GM18499 (cell line): Measurements from ENCODE around the gene GPRC5C.

ENCODE experiments used
- ATAC-seq: cut with Tn5 transposase; IDR thresholded peaks from one replicate; pipeline ENCODE4 v1.9.1; 2021; ENCODE audit warnings: moderate number of reproducible peaks; ENCODE audit not compliant: insufficient read depth, unreplicated experiment

GPRC5C gene

GRCh38 chr17:74430706-74431567 is 951 bp upstream of the GPRC5C start:
- no peak for ATAC-seq

- ATAC-seq: no peak
Observed at GRCh38 chr17:74432424-74432690, 469 bp downstream of the GPRC5C start.

GRCh38 chr17:74432766-74433391 is 991 bp downstream of the GPRC5C start:
- ATAC-seq: no peak

GRCh38 chr17:74433421-74434121 is 1.7 kb downstream of the GPRC5C start:
- ATAC-seq: no peak

- no peak for ATAC-seq
Observed at GRCh38 chr17:74435775-74436359, 4.0 kb downstream of the GPRC5C start.

GRCh38 chr17:74437702-74438101 is 5.8 kb downstream of the GPRC5C start:
- no peak for ATAC-seq

GRCh38 chr17:74439691-74440567 is 8.0 kb downstream of the GPRC5C start:
- no peak for ATAC-seq

GRCh38 chr17:74441537-74441936 is 9.6 kb downstream of the GPRC5C start:
- ATAC-seq: no peak

- no peak for ATAC-seq
Observed at GRCh38 chr17:74442291-74442669, 10.4 kb downstream of the GPRC5C start.

- ATAC-seq: no peak
Observed at GRCh38 chr17:74442670-74443515, 11.0 kb downstream of the GPRC5C start.

- no peak for ATAC-seq
Observed at GRCh38 chr17:74443516-74444296, 11.8 kb downstream of the GPRC5C start.

- no peak for ATAC-seq
Observed at GRCh38 chr17:74444406-74444805, 12.5 kb downstream of the GPRC5C start.

GRCh38 chr17:74445158-74445557 is 13.3 kb downstream of the GPRC5C start:
- ATAC-seq: no peak

- ATAC-seq: no peak
Observed at GRCh38 chr17:74446551-74447500, 14.9 kb downstream of the GPRC5C start.

GRCh38 chr17:74447628-74448159 is 15.8 kb downstream of the GPRC5C start:
- ATAC-seq: no peak

GRCh38 chr17:74448756-74449155 is 16.9 kb downstream of the GPRC5C start:
- ATAC-seq: no peak

- ATAC-seq: no peak
Observed at GRCh38 chr17:74449306-74449705, 17.4 kb downstream of the GPRC5C start.
